Ovary (tissue), 9 donors: ENCODE measurements around the gene RFPL1. TPM values are rescaled to one million over a fixed set of nuclear protein-coding genes. Genes with fewer than 3 reads are reported as not detected.

Experiments used
- DNase-seq, 5 donors: peaks; one replicate each; pipeline ENCODE4 v3.0.0-alpha.2; 2019 to 2020
- H3K27ac ChIP-seq, 2 donors: fragments of 200-600 bp; one replicate each; pipeline versions ENCODE4 v1.5.1 to v1.8.0; 2019 to 2022
- H3K27me3 ChIP-seq: fragments of 200-600 bp; one replicate; pipeline ENCODE4 v1.8.0; 2022
- H3K36me3 ChIP-seq: fragments of 200-600 bp; sonication (generic); one replicate; pipeline ENCODE4 v1.5.1; 2019
- H3K4me1 ChIP-seq: one replicate; pipeline ENCODE4 v1.8.1; 2013; ENCODE audit warnings: mild to moderate bottlenecking, moderate library complexity; ENCODE audit not compliant: insufficient read depth
- H3K4me3 ChIP-seq: fragments of 200-600 bp; sonication (generic); one replicate; pipeline ENCODE4 v1.5.1; 2017
- H3K9me3 ChIP-seq, 2 donors: fragments of 200-600 bp in 1 of 2; sonication (generic) in 1 of 2; one replicate each; pipeline versions ENCODE4 v1.5.1 to v1.8.1; 2013 to 2019; ENCODE audit warnings: mild to moderate bottlenecking in 1 of 2, moderate library complexity in 1 of 2
- CTCF ChIP-seq, 3 donors: fragments of 450-650 bp in 2 of 3; fragments of 200-600 bp in 1 of 3; IDR thresholded peaks; one replicate each; pipeline versions ENCODE4 v1.5.1 to v1.8.0; 2016 to 2022; ENCODE audit warnings: antibody characterized with exemption in 3 of 3, mild to moderate bottlenecking in 1 of 3
- EP300 ChIP-seq: sonication (generic); formaldehyde crosslinking; IDR thresholded peaks from one replicate; pipeline ENCODE4 v1.6.1; 2017; ENCODE audit warnings: antibody characterized with exemption
- POLR2A ChIP-seq: fragments of 450-650 bp; IDR thresholded peaks from one replicate; pipeline ENCODE4 v1.6.1; 2017; ENCODE audit warnings: antibody characterized with exemption, mild to moderate bottlenecking, moderate library complexity
- WGBS, 3 donors: extraction: QIAGEN DNeasy Blood & Tissue Kit in 1 of 3; methylation state at CpG; one replicate each; pipeline versions ENCODE4 v1.1.5 to v1.1.7; 2013 to 2017; 5-methylcytosine and 5-hydroxymethylcytosine counted together
- intact Hi-C, 4 donors: fragments of 100-400 bp; cut with DNase I; formaldehyde crosslinking; loops; one replicate each; pipeline versions ENCODE4 v1.11.0 to v1.15.1; 2022 to 2023
- polyA plus RNA-seq, 2 donors: library from polyadenylated mRNA; stranded (reverse); fragments of 200-250 nt in 1 of 2; fragments of 350-450 nt in 1 of 2; fragmentation: Illumina TruSeq in 1 of 2; extraction: RNeasy Lipid Tissue Mini Kit (QIAGEN cat#74804) in 1 of 2; gene quantifications; one replicate each; pipeline ENCODE4 v1.2.3, GENCODE V29; 2013 to 2014
- small RNA-seq: library from RNA; depleted of rRNA; stranded (forward); fragments of <200 nt; gene quantifications from one replicate; pipeline ENCODE3, GENCODE V24; 2016
- total RNA-seq, 7 donors: library from RNA; depleted of rRNA in 2 of 7; stranded (reverse); fragments of >200 nt in 2 of 7; fragmentation: NEBNext Ultra II Directional in 3 of 7; extraction: Animal tissue kit (Norgen Biotek cat#: 25700) in 3 of 7; gene quantifications; one replicate each; pipeline versions ENCODE4 v1.1.0 to v1.2.4, GENCODE V29; 2016 to 2023
- donor health status: DM: no; HTN: no; CAD: no; lungs with moderate emphysema.
- donor health status: DM: no; HTN: no; CAD: no.
- donor health status: Bipolar disorder and iron deficiency.
- donor health status: DM: yes; HTN: yes; CAD: no.
- donor health status: DM: no; HTN: no; CAD: no.
- donor health status: DM: yes; HTN: yes; CAD: no.

RFPL1 gene
- total and polyA plus RNA-seq, 9 donors = not detected

DNA sequence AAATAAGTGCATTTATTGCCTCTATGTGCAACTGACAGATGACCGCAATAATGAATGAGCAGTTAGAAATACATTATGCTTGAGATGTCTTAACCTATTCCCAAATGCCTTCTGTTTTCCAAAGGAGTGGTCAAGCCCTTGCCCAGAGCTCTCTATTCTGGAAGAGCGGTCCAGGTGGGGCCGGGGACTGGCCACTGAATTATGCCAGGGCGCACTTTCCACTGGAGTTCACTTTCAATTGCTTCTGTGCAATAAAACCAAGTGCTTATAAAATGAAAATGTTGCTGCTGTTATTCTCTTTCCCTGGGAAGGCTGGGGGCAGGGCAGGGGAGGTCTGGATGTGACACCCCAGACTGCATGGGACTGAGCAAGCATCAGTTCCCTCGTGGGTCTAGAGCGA, 52.6 kb downstream of the RFPL1 start:
- DNase-seq = no peak
- Histone ChIP-seq H3K36me3 (no peaks in the 10 kb centered on the region), H3K4me1 (no peaks in the 10 kb centered on the region), H3K9me3 (no peaks in the 10 kb centered on the region), H3K4me3 (no peak overlapping the region), H3K27ac (no peak overlapping the region), H3K27me3 (no peaks in the 10 kb centered on the region)
- WGBS, 3 donors = 92 to 93% (median 92%) methylated on average over 6 of the region's 6 CpGs
- intact Hi-C loops = no loop called here
- no peak for TF ChIP-seq EP300
- no peak for TF ChIP-seq POLR2A
- TF ChIP-seq CTCF (IDR thresholded peaks at IDR 0.05) = no peak

Small RNA genes lying within 50 kb of the gene (small RNA-seq; reads per million reads assigned to genes)
- gene AC000041.1 = not detected

Other genes starting within 250 kb of the RFPL1 start
- 10 to 100 TPM in 1 of 7 donors, 1 to 10 TPM in 6; 6.7 to 10.8 (median 8.6) TPM for gene EMID1, start 232.7 kb upstream of the RFPL1 start, total RNA-seq
- gene EMID1, start 232.7 kb upstream of the RFPL1 start, polyA plus RNA-seq = 10 to 100 TPM in 1 of 2 donors, 1 to 10 TPM in 1; 2.6 to 11.2 TPM
- gene RHBDD3, start 170.6 kb upstream of the RFPL1 start, total RNA-seq = 10 to 100 TPM; 16.9 to 26.8 (median 19.4) TPM
- gene RHBDD3, start 170.6 kb upstream of the RFPL1 start, polyA plus RNA-seq = 10 to 100 TPM in 1 of 2 donors, 1 to 10 TPM in 1; 4.2 to 22.5 TPM
- 100 to 1,000 TPM; 127 to 191 (median 170) TPM for gene EWSR1, start 170.3 kb upstream of the RFPL1 start, total RNA-seq
- gene EWSR1, start 170.3 kb upstream of the RFPL1 start, polyA plus RNA-seq = 100 to 1,000 TPM; 136 to 175 TPM
- gene GAS2L1, start 131.9 kb upstream of the RFPL1 start, total RNA-seq = 10 to 100 TPM in 4 of 7 donors, 1 to 10 TPM in 3; 6.2 to 21.0 (median 12.5) TPM
- gene GAS2L1, start 131.9 kb upstream of the RFPL1 start, polyA plus RNA-seq = 1 to 10 TPM; 2.1 to 9.8 TPM
- gene RASL10A, start 122.9 kb upstream of the RFPL1 start, total RNA-seq = under 1 TPM in 4 of 7 donors, not detected in 3; 0.22 to 0.53 (median 0.41) TPM
- gene RASL10A, start 122.9 kb upstream of the RFPL1 start, polyA plus RNA-seq = under 1 TPM; 0.30 to 0.45 TPM
- gene AP1B1, start 50.0 kb upstream of the RFPL1 start, total RNA-seq = 10 to 100 TPM; 19.0 to 54.0 (median 36.8) TPM
- 10 to 100 TPM; 17.7 to 43.6 TPM for gene AP1B1, start 50.0 kb upstream of the RFPL1 start, polyA plus RNA-seq
- 10 to 100 TPM in 5 of 7 donors, 1 to 10 TPM in 2; 2.6 to 30.6 (median 12.4) TPM for gene NEFH, start 41.6 kb downstream of the RFPL1 start, total RNA-seq
- 10 to 100 TPM in 1 of 2 donors, 1 to 10 TPM in 1; 7.2 to 26.6 TPM for gene NEFH, start 41.6 kb downstream of the RFPL1 start, polyA plus RNA-seq
- 10 to 100 TPM; 26.2 to 46.1 (median 30.3) TPM for gene THOC5, start 115.2 kb downstream of the RFPL1 start, total RNA-seq
- 10 to 100 TPM; 33.5 to 51.6 TPM for gene THOC5, start 115.2 kb downstream of the RFPL1 start, polyA plus RNA-seq
- gene NIPSNAP1, start 142.5 kb downstream of the RFPL1 start, total RNA-seq = 10 to 100 TPM; 18.0 to 39.6 (median 33.9) TPM
- gene NIPSNAP1, start 142.5 kb downstream of the RFPL1 start, polyA plus RNA-seq = 10 to 100 TPM; 27.3 to 75.9 TPM
- 10 to 100 TPM; 14.1 to 51.3 (median 34.5) TPM for gene NF2, start 165.1 kb downstream of the RFPL1 start, total RNA-seq
- gene NF2, start 165.1 kb downstream of the RFPL1 start, polyA plus RNA-seq = 10 to 100 TPM in 1 of 2 donors, 1 to 10 TPM in 1; 6.8 to 15.5 TPM